HCT116 (cell line): Measurements from ENCODE around the gene CLEC3B. TPM values are rescaled to one million over a fixed set of nuclear protein-coding genes. Genes with fewer than 3 reads are reported as not detected.

ENCODE experiments used
- ATAC-seq: fragments of 200-7000 bp; cut with Tn5 transposase; 2 replicates; pipeline ENCODE4 v1.9.1; 2020; ENCODE audit warnings: mild to moderate bottlenecking, moderate library complexity
- BruUV-seq: library from RNA; stranded (reverse); fragments of 400-500 nt; replicated peaks from 2 replicates; lab custom pipeline; 2021; lab: Mats Ljungman, UMichigan
- CTCF ChIA-PET: fragments of 300-600 bp; sonication (Branson Sonifier 250); formaldehyde crosslinking; loops from one replicate; lab custom pipeline; 2021; ENCODE audit warnings: antibody characterized with exemption; lab: Charles Lee
- POLR2A ChIA-PET: fragments of 300-600, 350-600 bp; sonication (Branson Sonifier 250); formaldehyde crosslinking; loops from one replicate; lab custom pipeline; 2021; ENCODE audit warnings: antibody characterized with exemption; lab: Charles Lee
- RAD21 ChIA-PET, 2 experiments: fragments of 300-600 bp; sonication (Branson Sonifier 250); formaldehyde crosslinking; loops; one replicate each; lab custom pipeline; 2023; ENCODE audit warnings: low total read pairs in 2 of 2; ENCODE audit not compliant: uncharacterized antibody in 2 of 2, unreplicated experiment in 2 of 2, low non-redundant PET in 1 of 2; lab: Charles Lee
- DNase-seq: peaks from one replicate; pipeline ENCODE4 v3.0.0-alpha.2; 2010; ENCODE audit warnings: low read depth, low spot score
- H2AFZ ChIP-seq: fragments of 200-600 bp; shearing (Covaris generic), sonication (generic); 2 replicates; pipeline ENCODE4 v1.6.1; 2017; ENCODE audit warnings: low read depth, mixed run types, mixed read lengths, antibody characterized with exemption, low read length; ENCODE audit not compliant: poor library complexity, severe bottlenecking
- H3K27ac ChIP-seq: 2 replicates; pipeline ENCODE4 v1.5.1; 2012; ENCODE audit warnings: low read depth, low read length
- H3K27me3 ChIP-seq: fragments of 200-600 bp; sonication (generic); 2 replicates; pipeline ENCODE4 v1.6.1; 2016; ENCODE audit warnings: mixed run types, low read length, mixed read lengths; ENCODE audit not compliant: insufficient read depth
- H3K36me3 ChIP-seq, 2 experiments: fragments of 200-500 bp in 1 of 2; fragments of 200-600 bp in 1 of 2; sonication (Bioruptor generic) in 1 of 2; sonication (generic) in 1 of 2; 2 replicates each; pipeline versions ENCODE4 v1.5.1 to v1.6.1; 2014 to 2016; ENCODE audit warnings: low read length in 2 of 2, inconsistent platforms in 1 of 2, mixed read lengths in 1 of 2, mixed run types in 1 of 2; ENCODE audit not compliant: insufficient read depth in 2 of 2, control insufficient read depth in 1 of 2
- H3K4me1 ChIP-seq, 2 experiments: fragments of 200-600 bp in 1 of 2; sonication (generic) in 1 of 2; 2 replicates each; pipeline versions ENCODE4 v1.5.1 to v1.6.1; 2012 to 2017; ENCODE audit warnings: low read length in 2 of 2, inconsistent platforms in 1 of 2, mild to moderate bottlenecking in 1 of 2, mixed read lengths in 1 of 2, mixed run types in 1 of 2, moderate library complexity in 1 of 2; ENCODE audit not compliant: insufficient read depth in 2 of 2, control insufficient read depth in 1 of 2
- H3K4me2 ChIP-seq: fragments of 200-600 bp; sonication (generic); 2 replicates; pipeline ENCODE4 v1.6.1; 2017; ENCODE audit warnings: mixed run types, low read length, mixed read lengths
- H3K4me3 ChIP-seq, 2 experiments: fragments of 200-600 bp in 1 of 2; sonication (generic) in 1 of 2; replicated peaks in 1 of 2; 2 replicates each; pipeline ENCODE4 v1.5.1; 2011 to 2016; ENCODE audit warnings: low read length in 2 of 2, control low read depth in 1 of 2, low read depth in 1 of 2, mild to moderate bottlenecking in 1 of 2, mixed read lengths in 1 of 2, mixed run types in 1 of 2
- H3K79me2 ChIP-seq: fragments of 200-600 bp; sonication (generic); 2 replicates; pipeline ENCODE4 v1.6.1; 2017; ENCODE audit warnings: mild to moderate bottlenecking, mixed run types, low read length, moderate library complexity, mixed read lengths; ENCODE audit not compliant: insufficient read depth
- H3K9ac ChIP-seq: fragments of 200-600 bp; sonication (generic); 2 replicates; pipeline ENCODE4 v1.6.1; 2016; ENCODE audit warnings: low read length, mixed read lengths
- H3K9me2 ChIP-seq: fragments of 200-600 bp; sonication (generic), shearing (Covaris generic); 2 replicates; pipeline ENCODE4 v1.6.1; 2017; ENCODE audit warnings: mixed run types, mild to moderate bottlenecking, moderate library complexity; ENCODE audit not compliant: insufficient read depth
- H3K9me3 ChIP-seq, 2 experiments: fragments of 200-500 bp in 1 of 2; fragments of 200-600 bp in 1 of 2; sonication (Bioruptor generic) in 1 of 2; sonication (generic) in 1 of 2; 2 replicates each; pipeline ENCODE4 v1.6.1; 2014 to 2017; ENCODE audit warnings: low read length in 2 of 2, mixed read lengths in 2 of 2, inconsistent platforms in 1 of 2, low read depth in 1 of 2, mild to moderate bottlenecking in 1 of 2, mixed run types in 1 of 2, moderate library complexity in 1 of 2; ENCODE audit not compliant: control insufficient read depth in 1 of 2, insufficient read depth in 1 of 2
- H4K20me1 ChIP-seq: fragments of 200-600 bp; sonication (generic), shearing (Covaris generic); 2 replicates; pipeline ENCODE4 v1.6.1; 2017; ENCODE audit warnings: mixed run types, mild to moderate bottlenecking, moderate library complexity; ENCODE audit not compliant: insufficient read depth
- CBX3 ChIP-seq: IDR thresholded peaks from 2 replicates; pipeline ENCODE4 v1.6.1; 2012; ENCODE audit warnings: low read depth
- CEBPB ChIP-seq: IDR thresholded peaks from 2 replicates; pipeline ENCODE4 v1.6.1; 2012; ENCODE audit warnings: low read depth
- FOSL1 ChIP-seq: IDR thresholded peaks from 2 replicates; pipeline ENCODE4 v1.6.1; 2012; ENCODE audit warnings: low read depth
- SRF ChIP-seq: IDR thresholded peaks from 2 replicates; pipeline ENCODE4 v1.6.1; 2012; ENCODE audit warnings: low read depth
- TCF7L2 ChIP-seq: IDR thresholded peaks from 2 replicates; pipeline ENCODE4 v1.7.0; 2011; ENCODE audit warnings: borderline replicate concordance, inconsistent platforms; ENCODE audit not compliant: insufficient read depth, insufficient read length; ENCODE audit errors: extremely low read depth
- ZBTB33 ChIP-seq: IDR thresholded peaks from 2 replicates; pipeline ENCODE4 v1.6.1; 2011; ENCODE audit warnings: mild to moderate bottlenecking, low read length, moderate library complexity; ENCODE audit not compliant: insufficient replicate concordance; ENCODE audit errors: extremely low read depth
- intact Hi-C: fragments of 100-400 bp; cut with micrococcal nuclease; formaldehyde crosslinking; loops from 2 replicates; pipeline ENCODE4 v1.10.0; 2022
- total RNA-seq: library from RNA; stranded (reverse); gene quantifications from one replicate; pipeline ENCODE4 v1.2.1, GENCODE V29; 2021; ENCODE audit not compliant: unreplicated experiment
- TF ChIP-seq, protein P1 (sequence below), 3 experiments: fragments of 200-600 bp in 1 of 3; sonication (generic) in 1 of 3; IDR thresholded peaks in 2 of 3; conservative IDR thresholded peaks in 1 of 3; 2 replicates each; pipeline ENCODE4 v1.5.1; 2012 to 2017; ENCODE audit warnings: low read depth in 2 of 3, low read length in 2 of 3, antibody characterized with exemption in 1 of 3, borderline replicate concordance in 1 of 3, control low read depth in 1 of 3, mild to moderate bottlenecking in 1 of 3, mixed read lengths in 1 of 3, mixed run types in 1 of 3, moderate library complexity in 1 of 3; ENCODE audit not compliant: insufficient read depth in 1 of 3

Gene CLEC3B
- total RNA-seq, 1 experiment from 2014 or later = 0.57 TPM

DNA sequence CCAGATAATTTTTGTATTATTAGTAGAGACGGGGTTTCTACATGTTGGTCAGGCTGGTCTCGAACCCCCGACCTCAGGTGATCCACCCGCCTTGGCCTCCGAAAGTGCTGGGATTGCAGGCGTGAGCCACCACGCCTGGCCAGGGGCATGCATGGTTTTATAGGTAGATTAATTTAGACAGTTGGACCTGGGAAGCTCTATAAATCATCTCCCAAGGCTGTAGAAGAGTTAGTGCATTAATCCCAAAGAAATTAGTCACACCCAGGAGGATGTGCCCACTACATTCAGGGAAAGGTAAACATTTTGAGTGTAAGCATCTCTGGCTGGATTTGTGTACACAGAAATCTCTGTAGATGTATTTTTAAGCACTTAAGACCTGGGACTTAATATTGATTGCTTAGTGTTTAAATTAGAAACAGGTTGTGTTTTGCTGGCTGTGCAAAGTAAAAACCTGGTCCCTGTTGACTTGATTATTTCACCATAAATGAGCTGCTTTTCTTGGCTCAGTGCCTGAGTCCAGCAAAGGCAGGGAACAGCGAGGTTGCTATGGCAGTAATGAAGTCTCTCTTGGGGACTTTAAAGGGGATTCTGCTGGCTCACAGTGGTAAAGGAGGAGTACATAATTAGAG lies 30.8 kb upstream of the CLEC3B start:
- H3K4me1 ChIP-seq = peaks cover 26 to 30% of the 10 kb centered on the region in 2 experiments
- H3K36me3 ChIP-seq = peaks cover 19 to 48% of the 10 kb centered on the region in 2 experiments; a peak in 3 of 4 replicates
- H3K79me2 ChIP-seq = peaks cover 57% of the 10 kb centered on the region
- ChIA-PET RAD21 (no interaction called here), CTCF (no interaction called here), POLR2A (interaction anchor here (0.7 kb wide), 1 partner anchor 19 kb away, joined by 4 read pairs; the partner anchor contains the start of genes EXOSC7 and ZDHHC3)
- H3K27me3 ChIP-seq = no peaks in the 10 kb centered on the region
- H2AFZ ChIP-seq = no peak overlapping the region
- DNase-seq = no peak
- no peak overlapping the region for H3K4me3 ChIP-seq
- no peak for TF ChIP-seq FOSL1
- TF ChIP-seq ZBTB33 = no peak
- no peak for TF ChIP-seq CBX3
- TF ChIP-seq, protein P1, sequence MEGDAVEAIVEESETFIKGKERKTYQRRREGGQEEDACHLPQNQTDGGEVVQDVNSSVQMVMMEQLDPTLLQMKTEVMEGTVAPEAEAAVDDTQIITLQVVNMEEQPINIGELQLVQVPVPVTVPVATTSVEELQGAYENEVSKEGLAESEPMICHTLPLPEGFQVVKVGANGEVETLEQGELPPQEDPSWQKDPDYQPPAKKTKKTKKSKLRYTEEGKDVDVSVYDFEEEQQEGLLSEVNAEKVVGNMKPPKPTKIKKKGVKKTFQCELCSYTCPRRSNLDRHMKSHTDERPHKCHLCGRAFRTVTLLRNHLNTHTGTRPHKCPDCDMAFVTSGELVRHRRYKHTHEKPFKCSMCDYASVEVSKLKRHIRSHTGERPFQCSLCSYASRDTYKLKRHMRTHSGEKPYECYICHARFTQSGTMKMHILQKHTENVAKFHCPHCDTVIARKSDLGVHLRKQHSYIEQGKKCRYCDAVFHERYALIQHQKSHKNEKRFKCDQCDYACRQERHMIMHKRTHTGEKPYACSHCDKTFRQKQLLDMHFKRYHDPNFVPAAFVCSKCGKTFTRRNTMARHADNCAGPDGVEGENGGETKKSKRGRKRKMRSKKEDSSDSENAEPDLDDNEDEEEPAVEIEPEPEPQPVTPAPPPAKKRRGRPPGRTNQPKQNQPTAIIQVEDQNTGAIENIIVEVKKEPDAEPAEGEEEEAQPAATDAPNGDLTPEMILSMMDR (IDR thresholded peaks at IDR 0.05 in 2 of 3, conservative IDR thresholded peaks at IDR 0.05 in 1 of 3; ENCODE audit: borderline replicate concordance in 1 of 3, insufficient read depth in 1 of 3, low read depth in 2 of 3, low read length in 2 of 3) = no peak
- TF ChIP-seq TCF7L2 = no peak
- TF ChIP-seq CEBPB = no peak
- TF ChIP-seq SRF = no peak
- intact Hi-C loops = loop anchor here (10.0 kb wide), 1 partner anchor 460 kb away; no protein-coding TSS in a partner anchor
- no peaks in the 10 kb centered on the region for H3K9me3 ChIP-seq
- no peak overlapping the region for H3K9ac ChIP-seq
- H4K20me1 ChIP-seq = no peaks in the 10 kb centered on the region; the same call in 1 of the 2 replicates
- no peak overlapping the region for H3K4me2 ChIP-seq
- H3K9me2 ChIP-seq = no peaks in the 10 kb centered on the region
- H3K27ac ChIP-seq = peak overlapping the region; percentile 26
- no peak for ATAC-seq
- BruUV-seq = no TSS peak
